GM13977 (cell line): Measurements from ENCODE around the gene XYLB.
"Not testable (repeated sequence)": the region's sequence is repeated elsewhere in the genome, so short reads cannot be mapped to it uniquely, and the experiment has no call there.

Experiments used
- DNase-seq: peaks from one replicate; pipeline ENCODE4 v3.0.0; 2012; ENCODE audit warnings: low spot score
- in situ Hi-C: fragments of 300-500 bp; cut with MboI; formaldehyde crosslinking; loops from one replicate; pipeline ENCODE4 v1.12.0; 2022; ENCODE audit warnings: low sequenced_read_pairs, low pct_unique_long_range_greater_than_20kb, mixed read lengths, inconsistent platforms; ENCODE audit not compliant: unreplicated experiment
- TF ChIP-seq, protein P1 (sequence below): IDR thresholded peaks from 2 replicates; pipeline ENCODE4 v1.5.1; 2012; ENCODE audit warnings: mild to moderate bottlenecking, control low read depth; ENCODE audit not compliant: insufficient read depth; ENCODE audit errors: extremely low read depth, missing control alignments

The XYLB gene

DNA sequence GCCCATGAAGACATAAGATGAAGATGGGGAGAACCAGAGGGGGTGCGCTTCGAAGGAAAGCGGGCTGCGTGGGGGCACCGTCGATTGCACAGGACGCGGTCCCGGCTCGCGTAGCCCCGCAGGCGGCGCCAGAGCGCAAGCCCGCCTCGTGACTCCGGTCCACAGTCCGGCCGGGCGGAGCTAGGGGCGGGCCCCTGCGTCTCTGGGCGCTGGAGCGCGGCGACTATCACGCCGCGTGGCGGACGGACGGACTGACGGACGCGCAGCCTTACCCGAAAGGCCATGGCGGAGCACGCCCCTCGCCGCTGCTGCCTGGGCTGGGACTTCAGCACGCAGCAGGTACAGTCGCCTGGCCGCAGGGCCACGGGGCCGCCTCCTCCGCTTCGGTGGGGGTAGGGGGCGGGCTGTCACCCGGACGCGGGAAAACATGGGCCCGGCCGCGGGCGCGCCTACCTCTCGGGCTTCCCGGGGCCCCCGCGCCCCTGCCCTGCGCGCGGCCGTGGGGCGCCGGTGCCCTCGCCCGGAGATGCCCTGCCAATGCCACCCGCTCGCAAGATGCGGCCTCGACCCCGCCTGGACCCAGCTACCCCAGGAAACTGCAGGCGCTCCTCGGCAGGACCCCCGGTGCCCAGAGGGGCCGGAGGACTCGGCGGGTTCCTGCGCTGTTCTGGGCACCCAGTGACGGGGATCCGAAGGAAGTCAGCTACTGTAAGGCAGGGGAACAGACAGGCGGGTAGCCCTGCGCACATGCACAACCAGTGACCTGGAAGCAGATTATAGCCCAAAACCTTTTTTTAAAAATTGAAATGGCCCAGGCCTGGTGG is at the start of gene XYLB:
Gene XYLB (plus strand): TSS at position 199 of the 824 bp plus-strand sequence. CDS start 84 bp downstream, at position 283.
- DNase-seq, result peak; percentile 94
- in situ Hi-C loops, result no loop called here
- TF ChIP-seq, protein P1, sequence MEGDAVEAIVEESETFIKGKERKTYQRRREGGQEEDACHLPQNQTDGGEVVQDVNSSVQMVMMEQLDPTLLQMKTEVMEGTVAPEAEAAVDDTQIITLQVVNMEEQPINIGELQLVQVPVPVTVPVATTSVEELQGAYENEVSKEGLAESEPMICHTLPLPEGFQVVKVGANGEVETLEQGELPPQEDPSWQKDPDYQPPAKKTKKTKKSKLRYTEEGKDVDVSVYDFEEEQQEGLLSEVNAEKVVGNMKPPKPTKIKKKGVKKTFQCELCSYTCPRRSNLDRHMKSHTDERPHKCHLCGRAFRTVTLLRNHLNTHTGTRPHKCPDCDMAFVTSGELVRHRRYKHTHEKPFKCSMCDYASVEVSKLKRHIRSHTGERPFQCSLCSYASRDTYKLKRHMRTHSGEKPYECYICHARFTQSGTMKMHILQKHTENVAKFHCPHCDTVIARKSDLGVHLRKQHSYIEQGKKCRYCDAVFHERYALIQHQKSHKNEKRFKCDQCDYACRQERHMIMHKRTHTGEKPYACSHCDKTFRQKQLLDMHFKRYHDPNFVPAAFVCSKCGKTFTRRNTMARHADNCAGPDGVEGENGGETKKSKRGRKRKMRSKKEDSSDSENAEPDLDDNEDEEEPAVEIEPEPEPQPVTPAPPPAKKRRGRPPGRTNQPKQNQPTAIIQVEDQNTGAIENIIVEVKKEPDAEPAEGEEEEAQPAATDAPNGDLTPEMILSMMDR, result peak; percentile 86

DNA sequence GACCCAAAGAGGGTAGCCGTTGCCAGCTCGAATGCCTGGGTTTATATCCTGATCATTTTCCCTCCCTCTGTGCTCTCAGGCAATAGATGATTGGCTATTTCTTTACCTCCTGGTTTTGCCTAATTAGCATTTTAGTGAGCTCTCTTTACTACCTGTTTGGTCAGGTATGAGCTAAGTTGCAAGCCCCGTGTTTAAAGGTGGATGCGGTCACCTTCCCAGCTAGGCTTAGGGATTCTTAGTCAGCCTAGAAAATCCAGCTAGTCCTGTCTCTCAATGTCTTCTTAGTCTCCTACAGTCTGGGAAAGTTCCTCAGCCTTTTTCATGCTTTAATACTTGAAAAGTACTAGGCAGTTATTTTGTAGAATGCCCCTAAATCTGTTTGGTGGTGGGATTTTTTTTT is 49.5 kb upstream of the XYLB start:
- in situ Hi-C loops, DNase-seq: not testable (repeated sequence)

DNA sequence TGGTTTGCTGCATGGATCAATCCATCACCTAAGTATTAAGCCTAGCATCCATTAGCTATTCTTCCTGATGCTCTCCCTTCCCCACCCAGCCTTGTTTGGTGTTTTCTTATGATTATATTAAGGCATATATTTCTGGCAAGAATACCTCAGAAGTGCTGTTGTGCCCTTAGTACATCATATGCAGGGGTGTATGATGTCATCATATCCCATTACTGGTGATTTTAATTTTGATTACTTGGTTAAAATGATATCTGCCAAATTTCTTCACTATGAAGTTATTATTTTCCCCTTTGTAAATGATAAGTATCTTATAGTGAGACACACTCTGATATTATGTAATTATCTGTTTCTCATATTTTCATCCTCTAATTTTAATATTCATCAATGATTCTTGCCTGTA is 49.0 kb upstream of the XYLB start:
- in situ Hi-C loops, result no loop called here
- DNase-seq, result no peak
- TF ChIP-seq, protein P1, result no peak

- TF ChIP-seq, protein P1, result peak; percentile 34
- no peak for DNase-seq
- in situ Hi-C loops, result no loop called here
These were observed 48.5 kb upstream of the XYLB start for GRCh38 chr3:38297947-38298711.

DNA sequence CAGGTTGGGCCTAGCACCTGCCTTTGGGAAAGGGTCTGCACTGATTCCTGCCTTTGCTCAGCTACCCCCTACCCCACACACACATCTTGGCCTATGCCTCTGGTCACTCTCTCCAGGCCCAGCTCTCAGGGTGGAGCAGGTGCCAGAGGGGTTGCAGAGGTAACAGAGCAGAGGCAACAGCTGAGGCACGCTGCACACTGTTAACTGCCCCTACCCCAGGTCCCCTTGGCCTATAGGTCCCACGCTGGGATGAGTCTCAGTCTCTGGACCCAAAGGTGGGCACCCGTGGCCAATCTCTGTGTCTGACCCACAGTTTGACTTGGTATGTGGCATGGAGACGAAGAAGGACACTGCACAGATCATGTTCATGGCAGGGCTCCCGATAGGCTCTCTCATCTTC is 39.6 kb upstream of the XYLB start:
- in situ Hi-C loops, result no loop called here
- no peak for DNase-seq

DNA sequence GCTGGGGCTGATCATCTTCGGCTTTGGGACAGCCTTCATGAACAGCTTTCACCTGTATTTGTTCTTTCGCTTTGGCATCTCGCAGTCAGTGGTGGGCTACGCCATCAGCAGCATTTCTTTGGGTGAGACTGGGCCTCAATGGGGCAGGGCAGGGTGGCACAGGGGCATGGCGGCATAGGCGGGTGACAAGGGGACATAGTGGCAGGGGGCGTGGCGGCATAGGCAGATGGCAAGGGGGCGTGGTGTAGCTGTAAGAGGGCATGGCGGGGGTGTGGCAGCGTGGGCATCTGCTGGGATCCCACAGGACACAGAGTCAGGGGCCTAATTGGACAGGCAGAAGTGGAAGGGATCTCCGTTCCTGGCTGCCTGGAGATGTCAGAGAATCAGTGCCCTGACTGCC is 39.0 kb upstream of the XYLB start:
- no peak for DNase-seq
- TF ChIP-seq, protein P1, result no peak
- in situ Hi-C loops, result no loop called here

More for the DNA sequence above, 39.6 kb upstream of the XYLB start:
- TF ChIP-seq, protein P1, result no peak

DNA sequence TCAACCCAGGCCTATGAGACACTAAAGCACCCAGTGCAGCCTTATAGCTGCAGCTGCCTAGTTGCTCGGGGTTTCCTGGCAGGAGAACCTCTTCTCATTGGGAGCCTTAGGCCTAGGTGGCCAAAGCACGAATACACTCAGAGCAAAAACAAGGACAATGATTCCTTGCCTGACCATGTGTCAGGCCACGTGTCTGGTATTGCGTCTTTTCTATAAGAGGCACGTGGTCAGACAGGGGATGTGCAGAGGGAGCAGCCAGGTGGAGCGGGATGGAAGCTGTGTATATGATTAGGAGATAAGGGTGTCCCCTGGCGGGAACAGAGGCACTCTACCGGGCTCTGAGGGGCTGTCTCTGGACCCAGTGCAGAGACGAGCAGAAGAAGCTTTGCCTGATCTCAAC is 38.1 kb upstream of the XYLB start:
- DNase-seq, result no peak
- in situ Hi-C loops, result no loop called here
- TF ChIP-seq, protein P1, result no peak
